ENCODE data around the gene CACNG4.

GRCh38 chr17:66923886-66924285 lies 40.6 kb upstream of the CACNG4 start:
- TF ChIP-seq CTCF (IDR thresholded peaks at IDR 0.05) (no peak), POLR2AphosphoS5 (IDR thresholded peaks at IDR 0.05) (no peak), EP300 (IDR thresholded peaks at IDR 0.05) (no peak), POLR2A (IDR thresholded peaks at IDR 0.05; ENCODE audit: low read depth) (no peak)

Measured in esophagus muscularis mucosa (tissue), 4 donors.